ENCODE measurements around the gene ALOXE3. TPM values are rescaled to one million over a fixed set of nuclear protein-coding genes. Genes with fewer than 3 reads are reported as not detected.

The ALOXE3 gene
- polyA plus RNA-seq, 1 donor from 2014 or later = not detected

DNA sequence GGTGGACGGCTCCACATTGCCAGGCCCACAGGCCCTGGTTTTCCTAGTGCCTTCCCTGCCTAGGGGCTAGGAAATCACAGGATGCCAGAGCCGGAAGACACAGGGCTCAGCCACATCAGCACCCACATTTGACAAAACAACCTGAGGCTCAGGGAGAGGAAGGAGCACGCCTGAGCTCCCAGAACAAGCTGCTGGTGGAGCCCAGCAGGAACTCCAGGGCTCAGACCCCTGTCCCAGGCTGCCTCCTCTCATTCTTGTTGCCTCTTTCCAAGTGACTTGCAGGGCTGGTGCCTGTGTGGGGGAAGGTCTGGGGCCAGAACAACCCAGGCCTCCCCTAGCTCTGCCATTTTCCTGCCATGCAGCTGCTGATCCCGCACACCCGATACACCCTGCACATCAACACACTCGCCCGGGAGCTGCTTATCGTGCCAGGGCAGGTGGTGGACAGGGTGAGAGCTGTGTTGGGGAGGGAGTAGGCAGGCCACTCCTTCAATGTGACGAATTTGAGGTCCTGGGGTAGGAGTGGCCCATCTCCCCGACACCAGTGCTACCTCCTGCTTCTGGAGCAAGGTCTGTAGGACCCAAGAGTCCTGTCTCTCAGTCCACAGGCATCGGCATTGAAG, 71.9 kb downstream of the ALOXE3 start:
- Mint-ChIP-seq H3K27me3 (peaks cover 8% of the 10 kb centered on the region), H3K27ac (no peak overlapping the region)

More for the DNA sequence above, 71.9 kb downstream of the ALOXE3 start:
- Mint-ChIP-seq H3K4me3 (no peak overlapping the region), H3K4me1 (peaks cover 0 to 2% (median 1%) of the 10 kb centered on the region in 3 donors), H3K9me3 (no peaks in the 10 kb centered on the region), H3K36me3 (no peaks in the 10 kb centered on the region)

Other genes with a start within 250 kb of the ALOXE3 start
- gene CHD3, start 229.7 kb downstream of the ALOXE3 start, polyA plus RNA-seq = 2.4 TPM
- 3.1 TPM for gene RNF227, start 202.2 kb downstream of the ALOXE3 start, polyA plus RNA-seq
- gene KCNAB3, start 188.7 kb downstream of the ALOXE3 start, polyA plus RNA-seq = 0.51 TPM
- 220 TPM for gene TRAPPC1, start 186.6 kb downstream of the ALOXE3 start, polyA plus RNA-seq
- gene CNTROB, start 186.3 kb downstream of the ALOXE3 start, polyA plus RNA-seq = 11.0 TPM
- gene GUCY2D, start 115.9 kb downstream of the ALOXE3 start, polyA plus RNA-seq = 0.18 TPM
- not detected for gene ALOX15B, start 79.5 kb downstream of the ALOXE3 start, polyA plus RNA-seq
- 0.41 TPM for gene ALOX12B, start 30.8 kb downstream of the ALOXE3 start, polyA plus RNA-seq
- not detected for gene HES7, start 5.6 kb upstream of the ALOXE3 start, polyA plus RNA-seq
- 12.6 TPM for gene PER1, start 33.9 kb upstream of the ALOXE3 start, polyA plus RNA-seq
- gene VAMP2, start 44.4 kb upstream of the ALOXE3 start, polyA plus RNA-seq = 83.7 TPM
- gene TMEM107, start 57.9 kb upstream of the ALOXE3 start, polyA plus RNA-seq = 35.2 TPM
- gene BORCS6, start 71.7 kb upstream of the ALOXE3 start, polyA plus RNA-seq = 30.0 TPM
- gene AURKB, start 92.1 kb upstream of the ALOXE3 start, polyA plus RNA-seq = 0.34 TPM
- gene CTC1, start 129.5 kb upstream of the ALOXE3 start, polyA plus RNA-seq = 35.1 TPM
- 15.5 TPM for gene PFAS, start 130.8 kb upstream of the ALOXE3 start, polyA plus RNA-seq
- 67.4 TPM for gene RANGRF, start 170.2 kb upstream of the ALOXE3 start, polyA plus RNA-seq
- 1.7 TPM for gene SLC25A35, start 176.9 kb upstream of the ALOXE3 start, polyA plus RNA-seq
- gene ARHGEF15, start 191.7 kb upstream of the ALOXE3 start, polyA plus RNA-seq = not detected
- gene ODF4, start 221.3 kb upstream of the ALOXE3 start, polyA plus RNA-seq = not detected